HepG2 (cell line): ENCODE measurements around the gene ACACB. TPM values are rescaled to one million over a fixed set of nuclear protein-coding genes. Genes with fewer than 3 reads are reported as not detected.
A peak's percentile ranks its signal among the peaks of the same experiment; 100 is the strongest.

Source experiments
- ATAC-seq: fragments of 200-7000 bp; cut with Tn5 transposase; 3 replicates; pipeline ENCODE4 v1.9.1; 2020; ENCODE audit warnings: mild to moderate bottlenecking, moderate library complexity
- BruUV-seq: library from RNA; stranded (reverse); fragments of 400-500 nt; replicated peaks from 2 replicates; lab custom pipeline; 2021; lab: Mats Ljungman, UMichigan
- CTCF ChIA-PET: fragments of 300-600 bp; formaldehyde crosslinking; extraction: SDS; loops from one replicate; lab custom pipeline; 2021; ENCODE audit warnings: low total read pairs, inconsistent platforms, low intra/inter-chr PET ratio; lab: Yijun Ruan, JAX
- POLR2A ChIA-PET: fragments of 350-600 bp; sonication (Branson Sonifier 250); formaldehyde crosslinking; loops from one replicate; lab custom pipeline; 2020; ENCODE audit warnings: antibody characterized with exemption, inconsistent platforms; lab: Yijun Ruan, JAX
- DNase-seq: peaks from one replicate; pipeline ENCODE4 v3.0.0-alpha.2; 2015; ENCODE audit warnings: low spot score
- FAIRE-seq: peaks from 3 replicates; lab custom pipeline; 2011; peaks lifted over from hg19 to GRCh38; lab: Jason Lieb, UNC
- H2AFZ ChIP-seq: one replicate; pipeline ENCODE4 v1.6.1; 2011; ENCODE audit warnings: low read length, inconsistent platforms
- H3K27ac ChIP-seq: fragments of 300-600 bp; 3 replicates; pipeline ENCODE4 v1.8.0; 2011; ENCODE audit warnings: mixed run types, mild to moderate bottlenecking, mixed read lengths, low read length, inconsistent platforms; ENCODE audit not compliant: insufficient read depth; ENCODE audit errors: extremely low read length
- H3K27me3 ChIP-seq, 2 experiments: fragments of 200-600 bp in 1 of 2; 2 replicates in 1 of 2; 3 replicates in 1 of 2; pipeline versions ENCODE4 v1.6.0 to v1.8.0; 2011; ENCODE audit warnings: low read length in 2 of 2, mild to moderate bottlenecking in 2 of 2, moderate library complexity in 2 of 2, inconsistent platforms in 1 of 2; ENCODE audit not compliant: insufficient read depth in 2 of 2, control insufficient read depth in 1 of 2
- H3K36me3 ChIP-seq, 2 experiments: fragments of 200-600 bp in 1 of 2; replicated peaks in 1 of 2; 2 replicates in 1 of 2; 3 replicates in 1 of 2; pipeline versions ENCODE4 v1.5.1 to v1.8.0; 2011; ENCODE audit warnings: low read length in 2 of 2, inconsistent platforms in 1 of 2; ENCODE audit not compliant: insufficient read depth in 2 of 2, control insufficient read depth in 1 of 2
- H3K4me1 ChIP-seq: 2 replicates; pipeline ENCODE4 v1.5.1; 2012; ENCODE audit warnings: low read length, inconsistent platforms; ENCODE audit not compliant: insufficient read depth
- H3K4me2 ChIP-seq: 2 replicates; pipeline ENCODE4 v1.6.0; 2011; ENCODE audit warnings: low read depth, low read length, inconsistent platforms
- H3K4me3 ChIP-seq, 3 experiments: fragments of 200-600 bp in 1 of 3; sonication (generic), shearing (Covaris generic) in 1 of 3; replicated peaks in 1 of 3; 2 replicates each; pipeline ENCODE4 v1.5.1; 2011 to 2016; ENCODE audit warnings: low read length in 3 of 3, inconsistent platforms in 2 of 3, low read depth in 2 of 3, mild to moderate bottlenecking in 2 of 3, control low read depth in 1 of 3, mixed read lengths in 1 of 3; ENCODE audit not compliant: insufficient read depth in 1 of 3
- H3K79me2 ChIP-seq: one replicate; pipeline ENCODE4 v1.6.1; 2011; ENCODE audit warnings: low read length, inconsistent platforms; ENCODE audit not compliant: insufficient read depth
- H3K9ac ChIP-seq: 2 replicates; pipeline ENCODE4 v1.6.0; 2011; ENCODE audit warnings: mild to moderate bottlenecking, low read depth, low read length, inconsistent platforms; ENCODE audit not compliant: insufficient read depth
- H3K9me3 ChIP-seq: 2 replicates; pipeline ENCODE4 v1.5.1; 2012; ENCODE audit warnings: mild to moderate bottlenecking, low read length
- H4K20me1 ChIP-seq: 2 replicates; pipeline ENCODE4 v1.6.0; 2011; ENCODE audit warnings: inconsistent platforms, mild to moderate bottlenecking, low read length, moderate library complexity; ENCODE audit not compliant: insufficient read depth
- CHD4 ChIP-seq: fragments of 200-600 bp; sonication (generic); IDR thresholded peaks from 2 replicates; pipeline ENCODE4 v1.7.0; 2017; ENCODE audit warnings: mild to moderate bottlenecking, low read length, borderline replicate concordance
- HNF4G ChIP-seq, 2 experiments: sonication (generic) in 1 of 2; formaldehyde crosslinking in 1 of 2; IDR thresholded peaks; 2 replicates each; pipeline versions ENCODE4 v1.4.0 to v1.6.1; 2011 to 2020; ENCODE audit warnings: borderline replicate concordance in 2 of 2, low read depth in 2 of 2, mild to moderate bottlenecking in 2 of 2, low read length in 1 of 2, missing genetic modification reagents in 1 of 2, moderate library complexity in 1 of 2
- MBD4 ChIP-seq: IDR thresholded peaks from 2 replicates; pipeline ENCODE4 v1.6.1; 2012; ENCODE audit warnings: low read length, inconsistent platforms, borderline replicate concordance
- NCOA5 ChIP-seq: sonication (generic); formaldehyde crosslinking; IDR thresholded peaks from 2 replicates; pipeline ENCODE4 v1.4.0; 2020; ENCODE audit warnings: missing genetic modification reagents
- NR1H2 ChIP-seq: sonication (generic); formaldehyde crosslinking; IDR thresholded peaks from 2 replicates; pipeline ENCODE4 v1.8.1; 2022; ENCODE audit warnings: low read depth, missing genetic modification reagents, borderline replicate concordance
- ZNF232 ChIP-seq: sonication (generic); formaldehyde crosslinking; IDR thresholded peaks from 2 replicates; pipeline ENCODE4 v1.4.0; 2020; ENCODE audit warnings: missing genetic modification reagents, borderline replicate concordance
- ZNF350 ChIP-seq: sonication (generic); formaldehyde crosslinking; IDR thresholded peaks from 2 replicates; pipeline ENCODE4 v1.4.0; 2020; ENCODE audit warnings: mild to moderate bottlenecking, low read depth, missing genetic modification reagents, borderline replicate concordance
- ZNF382 ChIP-seq: sonication (generic); formaldehyde crosslinking; IDR thresholded peaks from 2 replicates; pipeline ENCODE4 v1.5.0; 2020; ENCODE audit warnings: missing genetic modification reagents, mild to moderate bottlenecking, borderline replicate concordance
- ZNF431 ChIP-seq: sonication (generic); formaldehyde crosslinking; IDR thresholded peaks from 2 replicates; pipeline ENCODE4 v1.9.0; 2022; ENCODE audit warnings: missing genetic modification reagents, low read depth, mild to moderate bottlenecking, borderline replicate concordance
- ZNF557 ChIP-seq: sonication (generic); formaldehyde crosslinking; IDR thresholded peaks from 2 replicates; pipeline ENCODE4 v1.4.0; 2020; ENCODE audit warnings: missing genetic modification reagents
- ZNF619 ChIP-seq: sonication (generic); formaldehyde crosslinking; IDR thresholded peaks from 2 replicates; pipeline ENCODE4 v1.4.0; 2020; ENCODE audit warnings: mild to moderate bottlenecking, missing genetic modification reagents
- ZNF629 ChIP-seq: sonication (generic); formaldehyde crosslinking; conservative IDR thresholded peaks from 2 replicates; pipeline ENCODE4 v1.5.0; 2020; ENCODE audit warnings: missing genetic modification reagents
- ZNF652 ChIP-seq: IDR thresholded peaks from 2 replicates; pipeline ENCODE4 v1.6.1; 2016; ENCODE audit warnings: low read depth, borderline replicate concordance
- WGBS: methylation state at CpG from one replicate; pipeline ENCODE4 v1.1.6; 2017; ENCODE audit warnings: low lambda C conversion rate; 5-methylcytosine and 5-hydroxymethylcytosine counted together
- in situ Hi-C: cut with HindIII; loops from 2 replicates; pipeline ENCODE4 v1.10.0; 2017; ENCODE audit warnings: low pct_unique_long_range_greater_than_20kb; ENCODE audit not compliant: extremely low pct_ligation_motif_present
- intact Hi-C: fragments of 100-400 bp; cut with micrococcal nuclease; formaldehyde crosslinking; loops from one replicate; pipeline ENCODE4 v1.10.0; 2022; ENCODE audit not compliant: unreplicated experiment
- polyA plus RNA-seq, 8 experiments: library from polyadenylated mRNA; depleted of rRNA in 3 of 8; stranded (reverse) in 7 of 8; unstranded in 1 of 8; fragments of >200 nt; fragmentation: Illumina TruSeq in 4 of 8; extraction: Trizol in 4 of 8; gene quantifications; 2 replicates each; pipeline versions ENCODE4 v1.2.1 to v1.2.3, GENCODE V29; 2011 to 2016; ENCODE audit warnings: low read depth in 4 of 8, missing spikeins in 1 of 8, mixed read lengths in 1 of 8; ENCODE audit not compliant: insufficient read depth in 1 of 8
- total RNA-seq, 5 experiments: library from RNA; depleted of rRNA; stranded (reverse); fragments of >200 nt; fragmentation: Illumina TruSeq; extraction: Trizol; gene quantifications; 2 replicates each; pipeline ENCODE4 v1.2.3, GENCODE V29; 2016; ENCODE audit warnings: low read depth in 1 of 5
- TF ChIP-seq, protein P1 (sequence below): sonication (generic); formaldehyde crosslinking; IDR thresholded peaks from 2 replicates; pipeline ENCODE4 v1.5.0; 2020; ENCODE audit warnings: mild to moderate bottlenecking, missing genetic modification reagents
- TF ChIP-seq, protein P2 (sequence below): sonication (generic); formaldehyde crosslinking; IDR thresholded peaks from 2 replicates; pipeline ENCODE4 v1.8.0; 2022; ENCODE audit warnings: mild to moderate bottlenecking, missing genetic modification reagents, borderline replicate concordance
- TF ChIP-seq, protein P3 (sequence below): fragments of 450-650 bp; IDR thresholded peaks from 2 replicates; pipeline ENCODE4 v1.6.1; 2016

Gene ACACB
- total and polyA plus RNA-seq, 2 of the 13 experiments (the other 11 are each of a cell fraction or from before 2014, with no cell fraction given): 6.2 to 8.6 TPM

DNA sequence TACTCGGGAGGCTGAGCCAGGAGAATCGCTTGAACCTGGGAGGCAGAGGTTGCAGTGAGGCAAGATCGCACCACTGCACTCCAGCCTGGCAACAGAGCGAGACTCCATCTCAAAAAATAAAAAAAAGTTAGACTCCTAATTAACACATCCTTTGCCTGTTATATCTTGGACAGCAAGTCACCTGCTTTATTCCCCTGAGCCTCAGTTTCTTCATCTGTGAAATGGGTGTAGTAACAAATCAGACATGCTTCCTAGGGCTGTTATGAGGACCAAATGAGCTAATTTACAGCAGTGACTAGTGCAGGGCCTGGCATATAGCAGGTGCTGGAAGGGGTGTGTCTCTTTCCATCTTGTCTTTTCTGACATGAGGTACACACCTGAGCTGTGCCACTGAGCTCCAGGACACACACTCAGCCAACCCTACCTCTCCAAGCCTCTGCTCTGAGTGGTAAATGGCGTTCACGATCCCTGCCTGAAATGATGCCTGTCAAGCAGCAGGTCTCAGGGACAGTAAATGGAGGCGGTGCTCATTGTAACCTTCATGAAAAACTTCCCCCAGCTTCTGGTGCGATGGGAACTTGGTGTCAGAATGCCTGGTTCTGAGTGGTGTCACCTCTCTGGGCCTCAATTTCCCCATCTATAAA lies 161.0 kb downstream of the ACACB start:
- Histone ChIP-seq H3K36me3 (no peaks in the 10 kb centered on the region), H3K4me3 (no peak overlapping the region), H2AFZ (no peak overlapping the region), H3K27ac (no peak overlapping the region), H3K79me2 (no peaks in the 10 kb centered on the region), H3K4me1 (peaks cover 53% of the 10 kb centered on the region), H4K20me1 (no peaks in the 10 kb centered on the region), H3K27me3 (peaks cover 0 to under 1% of the 10 kb centered on the region in 2 experiments; a peak in 1 of 5 replicates), H3K9me3 (no peaks in the 10 kb centered on the region), H3K9ac (no peak overlapping the region), H3K4me2 (peak overlapping the region; percentile 67)
- intact Hi-C loops (no loop called here), in situ Hi-C loops (no loop called here)
- no TSS peak for BruUV-seq
- ChIA-PET CTCF (no interaction called here), POLR2A (interaction anchor here (0.8 to 1.0 kb wide), 3 partner anchors 79 to 161 kb away, joined by 3 to 5 read pairs (median 3); partner anchors contain the start of gene ACACB)
- WGBS: 56% methylated on average over 6 of the region's 8 CpGs
- DNase-seq (no peak), FAIRE-seq (no peak), ATAC-seq (peak; percentile 57)
- peak; percentile 79 for TF ChIP-seq CHD4
- TF ChIP-seq MBD4: no peak
- TF ChIP-seq ZNF431 (CRISPR knock-in tag): no peak
- TF ChIP-seq ZNF629 (CRISPR knock-in tag): peak; percentile 95
- TF ChIP-seq NR1H2 (CRISPR knock-in tag): no peak
- TF ChIP-seq ZNF652 (CRISPR knock-in tag): no peak
- no peak for TF ChIP-seq ZNF557 (CRISPR knock-in tag)
- 0 out of 2 replicates have a peak, but pooled peaks have one; percentile 9 for TF ChIP-seq ZNF350
- TF ChIP-seq ZNF382 (CRISPR knock-in tag): no peak
- no peak for TF ChIP-seq ZNF619 (CRISPR knock-in tag)
- no peak for TF ChIP-seq HNF4G (IDR thresholded peaks at IDR 0.05; ENCODE audit: borderline replicate concordance, low read depth, low read length)
- 0 out of 2 replicates have a peak, but pooled peaks have one; percentile 12 for TF ChIP-seq HNF4G (CRISPR knock-in tag; IDR thresholded peaks at IDR 0.05; ENCODE audit: borderline replicate concordance, low read depth)
- TF ChIP-seq, protein P1, sequence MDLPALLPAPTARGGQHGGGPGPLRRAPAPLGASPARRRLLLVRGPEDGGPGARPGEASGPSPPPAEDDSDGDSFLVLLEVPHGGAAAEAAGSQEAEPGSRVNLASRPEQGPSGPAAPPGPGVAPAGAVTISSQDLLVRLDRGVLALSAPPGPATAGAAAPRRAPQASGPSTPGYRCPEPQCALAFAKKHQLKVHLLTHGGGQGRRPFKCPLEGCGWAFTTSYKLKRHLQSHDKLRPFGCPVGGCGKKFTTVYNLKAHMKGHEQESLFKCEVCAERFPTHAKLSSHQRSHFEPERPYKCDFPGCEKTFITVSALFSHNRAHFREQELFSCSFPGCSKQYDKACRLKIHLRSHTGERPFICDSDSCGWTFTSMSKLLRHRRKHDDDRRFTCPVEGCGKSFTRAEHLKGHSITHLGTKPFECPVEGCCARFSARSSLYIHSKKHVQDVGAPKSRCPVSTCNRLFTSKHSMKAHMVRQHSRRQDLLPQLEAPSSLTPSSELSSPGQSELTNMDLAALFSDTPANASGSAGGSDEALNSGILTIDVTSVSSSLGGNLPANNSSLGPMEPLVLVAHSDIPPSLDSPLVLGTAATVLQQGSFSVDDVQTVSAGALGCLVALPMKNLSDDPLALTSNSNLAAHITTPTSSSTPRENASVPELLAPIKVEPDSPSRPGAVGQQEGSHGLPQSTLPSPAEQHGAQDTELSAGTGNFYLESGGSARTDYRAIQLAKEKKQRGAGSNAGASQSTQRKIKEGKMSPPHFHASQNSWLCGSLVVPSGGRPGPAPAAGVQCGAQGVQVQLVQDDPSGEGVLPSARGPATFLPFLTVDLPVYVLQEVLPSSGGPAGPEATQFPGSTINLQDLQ (CRISPR knock-in tag): no peak
- TF ChIP-seq, protein P2, sequence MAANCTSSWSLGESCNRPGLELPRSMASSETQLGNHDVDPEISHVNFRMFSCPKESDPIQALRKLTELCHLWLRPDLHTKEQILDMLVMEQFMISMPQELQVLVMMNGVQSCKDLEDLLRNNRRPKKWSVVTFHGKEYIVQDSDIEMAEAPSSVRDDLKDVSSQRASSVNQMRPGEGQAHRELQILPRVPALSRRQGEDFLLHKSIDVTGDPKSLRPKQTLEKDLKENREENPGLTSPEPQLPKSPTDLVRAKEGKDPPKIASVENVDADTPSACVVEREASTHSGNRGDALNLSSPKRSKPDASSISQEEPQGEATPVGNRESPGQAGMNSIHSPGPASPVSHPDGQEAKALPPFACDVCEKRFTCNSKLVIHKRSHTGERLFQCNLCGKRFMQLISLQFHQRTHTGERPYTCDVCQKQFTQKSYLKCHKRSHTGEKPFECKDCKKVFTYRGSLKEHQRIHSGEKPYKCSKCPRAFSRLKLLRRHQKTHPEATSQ (CRISPR knock-in tag): no peak
- TF ChIP-seq ZNF232 (CRISPR knock-in tag): no peak
- TF ChIP-seq, protein P3, sequence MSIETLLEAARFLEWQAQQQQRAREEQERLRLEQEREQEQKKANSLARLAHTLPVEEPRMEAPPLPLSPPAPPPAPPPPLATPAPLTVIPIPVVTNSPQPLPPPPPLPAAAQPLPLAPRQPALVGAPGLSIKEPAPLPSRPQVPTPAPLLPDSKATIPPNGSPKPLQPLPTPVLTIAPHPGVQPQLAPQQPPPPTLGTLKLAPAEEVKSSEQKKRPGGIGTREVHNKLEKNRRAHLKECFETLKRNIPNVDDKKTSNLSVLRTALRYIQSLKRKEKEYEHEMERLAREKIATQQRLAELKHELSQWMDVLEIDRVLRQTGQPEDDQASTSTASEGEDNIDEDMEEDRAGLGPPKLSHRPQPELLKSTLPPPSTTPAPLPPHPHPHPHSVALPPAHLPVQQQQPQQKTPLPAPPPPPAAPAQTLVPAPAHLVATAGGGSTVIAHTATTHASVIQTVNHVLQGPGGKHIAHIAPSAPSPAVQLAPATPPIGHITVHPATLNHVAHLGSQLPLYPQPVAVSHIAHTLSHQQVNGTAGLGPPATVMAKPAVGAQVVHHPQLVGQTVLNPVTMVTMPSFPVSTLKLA: no peak
- no peak for TF ChIP-seq NCOA5 (CRISPR knock-in tag)
